Esophagus (tissue), 2 donors: ENCODE results near the gene OBSCN. TPM values are rescaled to one million over a fixed set of nuclear protein-coding genes. Genes with fewer than 3 reads are reported as not detected.

Experiments
- H3K27ac ChIP-seq, 2 donors: one replicate each; pipeline ENCODE4 v1.5.1; 2013; ENCODE audit warnings: low read depth in 2 of 2, mild to moderate bottlenecking in 2 of 2, inconsistent platforms in 1 of 2, low read length in 1 of 2, moderate library complexity in 1 of 2
- H3K27me3 ChIP-seq, 2 donors: one replicate each; pipeline ENCODE4 v1.6.1; 2013; ENCODE audit warnings: low read length in 2 of 2, control low read depth in 1 of 2, mild to moderate bottlenecking in 1 of 2; ENCODE audit not compliant: insufficient read depth in 2 of 2, control insufficient read depth in 1 of 2
- H3K36me3 ChIP-seq, 2 donors: one replicate each; pipeline ENCODE4 v1.6.1; 2013; ENCODE audit warnings: low read length in 1 of 2; ENCODE audit not compliant: control insufficient read depth in 2 of 2, insufficient read depth in 2 of 2
- H3K4me1 ChIP-seq, 2 donors: one replicate each; pipeline ENCODE4 v1.6.1; 2013; ENCODE audit warnings: low read length in 1 of 2; ENCODE audit not compliant: control insufficient read depth in 2 of 2, insufficient read depth in 2 of 2
- H3K4me3 ChIP-seq, 2 donors: one replicate each; pipeline ENCODE4 v1.5.1; 2013; ENCODE audit warnings: low read length in 2 of 2, mild to moderate bottlenecking in 2 of 2, low read depth in 1 of 2, moderate library complexity in 1 of 2
- H3K9me3 ChIP-seq, 2 donors: one replicate each; pipeline ENCODE4 v1.6.1; 2013; ENCODE audit warnings: mild to moderate bottlenecking in 2 of 2, low read depth in 1 of 2, low read length in 1 of 2, moderate library complexity in 1 of 2; ENCODE audit not compliant: control insufficient read depth in 2 of 2, insufficient read depth in 1 of 2
- WGBS, 2 donors: extraction: QIAGEN DNeasy Blood & Tissue Kit; methylation state at CpG; one replicate each; pipeline ENCODE4 v1.1.7; 2013; 5-methylcytosine and 5-hydroxymethylcytosine counted together
- polyA plus RNA-seq, 2 donors: library from polyadenylated mRNA; stranded (reverse); fragments of 200-250 nt; gene quantifications; one replicate each; pipeline ENCODE4 v1.2.3, GENCODE V29; 2013
- donor health status: healthy with polysubstance abuse.
- donor health status: Bipolar disorder and iron deficiency.

OBSCN gene
- polyA plus RNA-seq, 2 donors: 7.7 to 20.6 TPM

- peaks cover 0 to 19% of the 10 kb centered on the region in 2 donors for H3K36me3 ChIP-seq
These were observed 71.9 kb downstream of the OBSCN start for GRCh38 chr1:228279722-228280105.

GRCh38 chr1:228280106-228280901, 72.5 kb downstream of the OBSCN start:
- Histone ChIP-seq H3K27me3 (no peaks in the 10 kb centered on the region), H3K4me1 (peaks cover 0 to 4% of the 10 kb centered on the region in 2 donors), H3K36me3 (peaks cover 0 to 19% of the 10 kb centered on the region in 2 donors), H3K9me3 (no peaks in the 10 kb centered on the region), H3K4me3 (no peak overlapping the region), H3K27ac (no peak overlapping the region)
- WGBS, 2 donors: 94 to 95% methylated on average over 47 to 48 of the region's 48 CpGs

More at GRCh38 chr1:228279722-228280105, 71.9 kb downstream of the OBSCN start:
- WGBS, 2 donors: 92 to 96% methylated on average over 12 of the region's 12 CpGs
- H3K4me1 ChIP-seq: peaks cover 0 to 4% of the 10 kb centered on the region in 2 donors
- H3K27ac ChIP-seq: no peak overlapping the region
- H3K27me3 ChIP-seq: no peaks in the 10 kb centered on the region
- H3K9me3 ChIP-seq: no peaks in the 10 kb centered on the region
- no peak overlapping the region for H3K4me3 ChIP-seq

DNA sequence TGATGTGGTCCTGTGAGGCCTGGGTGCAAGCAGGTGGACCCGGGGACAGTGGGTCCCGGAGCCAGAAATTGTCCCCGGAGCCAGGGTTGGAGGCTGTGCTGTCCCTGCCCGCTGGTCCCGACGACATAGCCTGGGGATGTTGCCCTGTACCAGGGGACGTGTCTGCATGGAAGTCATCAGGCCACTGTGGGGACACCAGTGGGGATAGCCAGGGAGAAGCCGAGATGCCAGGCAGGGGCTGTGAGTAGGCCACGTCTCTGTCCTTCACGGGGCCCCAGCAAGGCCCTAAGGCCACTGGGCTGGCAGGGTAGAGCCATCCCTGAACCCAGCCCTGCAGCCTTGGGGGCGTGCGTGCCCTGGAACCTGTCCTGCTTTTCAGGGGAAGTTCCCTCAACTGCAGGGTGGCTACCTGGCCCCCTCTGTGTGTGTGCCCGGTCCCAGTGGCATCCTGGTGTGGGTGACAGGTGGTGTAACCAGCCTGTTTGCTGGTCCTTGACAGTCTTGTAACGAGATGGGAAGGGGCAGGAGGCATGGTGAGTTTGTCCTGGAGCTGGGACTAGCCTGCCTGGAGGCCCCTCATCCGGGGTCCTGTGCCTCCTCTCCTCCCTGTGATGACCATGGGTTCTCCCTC, 73.2 kb downstream of the OBSCN start:
- Histone ChIP-seq H3K27me3 (no peaks in the 10 kb centered on the region), H3K36me3 (peaks cover 0 to 22% of the 10 kb centered on the region in 2 donors), H3K27ac (no peak overlapping the region), H3K9me3 (no peaks in the 10 kb centered on the region), H3K4me1 (peaks cover 0 to 4% of the 10 kb centered on the region in 2 donors), H3K4me3 (no peak overlapping the region)
- WGBS, 2 donors: 93 to 96% methylated on average over 15 of the region's 15 CpGs

GRCh38 chr1:228281631-228282328, 73.9 kb downstream of the OBSCN start:
- Histone ChIP-seq H3K27me3 (no peaks in the 10 kb centered on the region), H3K4me3 (no peak overlapping the region), H3K4me1 (no peaks in the 10 kb centered on the region), H3K36me3 (peaks cover 0 to 24% of the 10 kb centered on the region in 2 donors), H3K27ac (no peak overlapping the region), H3K9me3 (no peaks in the 10 kb centered on the region)
- WGBS, 2 donors: 93 to 95% methylated on average over 16 of the region's 16 CpGs

DNA sequence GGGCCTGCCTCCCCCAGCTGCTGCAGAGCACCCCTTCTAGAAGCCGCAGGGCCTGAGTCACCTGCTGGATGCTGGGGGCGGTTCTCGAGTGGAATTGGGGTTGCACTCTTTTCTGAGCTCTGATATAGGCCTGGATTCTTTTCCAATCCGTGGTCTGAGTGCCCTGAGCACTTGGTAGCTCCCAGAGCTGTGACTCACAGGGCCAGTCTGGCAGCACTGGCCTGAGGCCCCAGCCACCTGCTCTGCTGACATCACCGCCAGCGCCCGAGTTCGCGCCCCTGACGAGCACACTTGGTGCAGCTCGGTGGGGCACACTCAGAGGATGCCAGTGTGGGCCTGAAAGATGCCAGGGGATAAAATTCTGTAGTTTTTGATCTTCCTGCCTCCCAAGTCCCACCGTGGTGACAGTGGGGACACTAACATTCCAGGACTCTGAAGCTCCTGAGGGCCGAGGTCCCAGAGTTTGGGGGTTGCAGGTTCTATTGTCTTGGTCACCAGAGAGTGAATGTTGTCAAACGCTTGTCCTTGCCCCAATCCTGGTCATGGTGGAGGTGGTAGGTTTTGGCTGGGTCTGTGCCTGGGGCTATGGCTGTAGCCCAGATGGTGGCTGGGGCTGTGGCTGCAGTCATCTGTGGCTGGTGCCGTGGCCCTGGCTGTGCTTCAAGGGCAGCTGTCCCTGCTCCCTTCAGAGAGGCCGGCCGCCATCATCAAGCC, 74.6 kb downstream of the OBSCN start:
- H3K36me3 ChIP-seq: peaks cover 0 to 24% of the 10 kb centered on the region in 2 donors
- WGBS, 2 donors: 89% methylated on average over 15 to 17 of the region's 17 CpGs
- no peaks in the 10 kb centered on the region for H3K27me3 ChIP-seq

DNA sequence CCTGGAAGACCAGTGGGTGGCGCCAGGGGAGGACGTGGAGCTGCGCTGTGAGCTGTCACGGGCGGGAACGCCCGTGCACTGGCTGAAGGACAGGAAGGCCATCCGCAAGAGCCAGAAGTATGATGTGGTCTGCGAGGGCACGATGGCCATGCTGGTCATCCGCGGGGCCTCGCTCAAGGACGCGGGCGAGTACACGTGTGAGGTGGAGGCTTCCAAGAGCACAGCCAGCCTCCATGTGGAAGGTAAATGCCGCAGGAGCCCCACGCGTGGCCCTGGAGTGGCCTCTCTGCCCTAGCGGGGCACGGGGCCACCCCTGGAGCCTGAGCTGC, 75.2 kb downstream of the OBSCN start:
- no peaks in the 10 kb centered on the region for H3K9me3 ChIP-seq
- H3K4me1 ChIP-seq: no peaks in the 10 kb centered on the region
- H3K27me3 ChIP-seq: no peaks in the 10 kb centered on the region
- H3K4me3 ChIP-seq: no peak overlapping the region
- peaks cover 0 to 30% of the 10 kb centered on the region in 2 donors for H3K36me3 ChIP-seq
- no peak overlapping the region for H3K27ac ChIP-seq
- 94 to 96% methylated on average over 21 to 22 of the region's 22 CpGs for WGBS, 2 donors

More for the DNA sequence above, 74.6 kb downstream of the OBSCN start:
- Histone ChIP-seq H3K4me3 (no peak overlapping the region), H3K9me3 (no peaks in the 10 kb centered on the region), H3K27ac (no peak overlapping the region), H3K4me1 (no peaks in the 10 kb centered on the region)

GRCh38 chr1:228283476-228284147, 75.8 kb downstream of the OBSCN start:
- peaks cover 0 to 31% of the 10 kb centered on the region in 2 donors for H3K36me3 ChIP-seq
- H3K4me1 ChIP-seq: no peaks in the 10 kb centered on the region
- WGBS, 2 donors: 89 to 91% methylated on average over 20 of the region's 20 CpGs

GRCh38 chr1:228284148-228284495, 76.3 kb downstream of the OBSCN start:
- no peak overlapping the region for H3K27ac ChIP-seq
- H3K36me3 ChIP-seq: peaks cover 0 to 31% of the 10 kb centered on the region in 2 donors
- no peaks in the 10 kb centered on the region for H3K4me1 ChIP-seq
- no peak overlapping the region for H3K4me3 ChIP-seq
- no peaks in the 10 kb centered on the region for H3K9me3 ChIP-seq
- 71 to 72% methylated on average over 3 of the region's 3 CpGs for WGBS, 2 donors
- H3K27me3 ChIP-seq: no peaks in the 10 kb centered on the region

More at GRCh38 chr1:228283476-228284147, 75.8 kb downstream of the OBSCN start:
- Histone ChIP-seq H3K27ac (no peak overlapping the region), H3K9me3 (no peaks in the 10 kb centered on the region), H3K4me3 (no peak overlapping the region), H3K27me3 (no peaks in the 10 kb centered on the region)

DNA sequence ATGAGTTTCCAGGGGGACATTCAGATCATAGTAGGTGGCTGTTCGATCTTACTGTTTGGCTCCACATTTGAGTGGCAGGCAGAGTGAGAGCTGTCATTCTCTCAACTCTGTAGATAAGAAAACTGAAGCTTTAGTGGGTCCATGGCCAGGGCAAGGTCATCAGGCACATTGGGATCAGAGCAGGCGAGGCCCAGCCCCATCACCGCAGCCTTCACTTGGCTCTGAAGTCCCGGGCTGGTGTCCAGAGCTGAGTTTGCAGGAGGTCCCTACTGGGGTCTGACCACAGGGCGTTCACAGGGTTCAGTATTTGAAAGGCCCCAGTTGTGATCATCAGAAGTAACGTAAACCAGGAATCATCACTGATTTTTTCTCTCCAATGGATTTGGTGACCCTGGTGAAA, 76.7 kb downstream of the OBSCN start:
- Histone ChIP-seq H3K27me3 (no peaks in the 10 kb centered on the region), H3K36me3 (peaks cover 0 to 31% of the 10 kb centered on the region in 2 donors), H3K4me3 (no peak overlapping the region), H3K4me1 (no peaks in the 10 kb centered on the region), H3K27ac (no peak overlapping the region), H3K9me3 (no peaks in the 10 kb centered on the region)
- 76 to 81% methylated on average over 6 of the region's 6 CpGs for WGBS, 2 donors
